Endothelial cell of umbilical vein (primary cell): ENCODE measurements around the gene RGPD3. TPM values are rescaled to one million over a fixed set of nuclear protein-coding genes. Genes with fewer than 3 reads are reported as not detected.
"Not testable (repeated sequence)": the region's sequence is repeated elsewhere in the genome, so short reads cannot be mapped to it uniquely, and the experiment has no call there.

ENCODE experiments used
- BruUV-seq: library from RNA; stranded (reverse); fragments of 400-500 nt; replicated peaks from 2 replicates; lab custom pipeline; 2021; lab: Mats Ljungman, UMichigan
- CTCF ChIA-PET: fragments of 300-600, 350-600 bp; sonication (Branson Sonifier 250); formaldehyde crosslinking; loops from one replicate; lab custom pipeline; 2021; ENCODE audit warnings: antibody characterized with exemption, inconsistent platforms; lab: Charles Lee
- POLR2A ChIA-PET: fragments of 300-600, 350-600 bp; sonication (Branson Sonifier 250); formaldehyde crosslinking; loops from one replicate; lab custom pipeline; 2021; ENCODE audit warnings: antibody characterized with exemption, inconsistent platforms; lab: Charles Lee
- DNase-seq: peaks from one replicate; pipeline ENCODE4 v3.0.0-alpha.2; 2011; ENCODE audit warnings: low read depth, low spot score
- FAIRE-seq: peaks from 2 replicates; lab custom pipeline; 2011; peaks lifted over from hg19 to GRCh38; lab: Jason Lieb, UNC
- H2AFZ ChIP-seq: 2 replicates; pipeline ENCODE4 v1.6.0; 2012; ENCODE audit warnings: low read depth, low read length, control low read depth, inconsistent platforms
- H3K27ac ChIP-seq: 2 replicates; pipeline ENCODE4 v1.5.1; 2011; ENCODE audit warnings: low read depth, mild to moderate bottlenecking, control low read depth, low read length, moderate library complexity; ENCODE audit not compliant: insufficient read depth
- H3K27me3 ChIP-seq, 2 experiments: 2 replicates each; pipeline versions ENCODE4 v1.6.0 to v1.6.1; 2011; ENCODE audit warnings: low read length in 2 of 2, mixed read lengths in 1 of 2; ENCODE audit not compliant: control insufficient read depth in 2 of 2, insufficient read depth in 2 of 2
- H3K36me3 ChIP-seq, 2 experiments: 2 replicates in 1 of 2; 3 replicates in 1 of 2; pipeline ENCODE4 v1.5.1; 2011; ENCODE audit warnings: low read length in 2 of 2, mild to moderate bottlenecking in 1 of 2, moderate library complexity in 1 of 2; ENCODE audit not compliant: control insufficient read depth in 2 of 2, insufficient read depth in 2 of 2; ENCODE audit errors: extremely low read depth in 1 of 2
- H3K4me1 ChIP-seq: 3 replicates; pipeline ENCODE4 v1.5.1; 2011; ENCODE audit warnings: mild to moderate bottlenecking, low read length; ENCODE audit not compliant: control insufficient read depth, insufficient read depth; ENCODE audit errors: extremely low read depth
- H3K4me2 ChIP-seq: 2 replicates; pipeline ENCODE4 v1.6.1; 2011; ENCODE audit warnings: low read length, control low read depth, mixed read lengths; ENCODE audit not compliant: insufficient read depth
- H3K4me3 ChIP-seq, 3 experiments: fragments of 200-600 bp in 1 of 3; sonication (generic), shearing (Covaris generic) in 1 of 3; replicated peaks in 1 of 3; 2 replicates each; pipeline ENCODE4 v1.5.1; 2011 to 2016; ENCODE audit warnings: control low read depth in 3 of 3, low read length in 3 of 3, mild to moderate bottlenecking in 2 of 3, inconsistent platforms in 1 of 3, low read depth in 1 of 3, moderate library complexity in 1 of 3; ENCODE audit not compliant: insufficient read depth in 1 of 3
- H3K79me2 ChIP-seq: 2 replicates; pipeline ENCODE4 v1.6.0; 2012; ENCODE audit warnings: low read length, inconsistent platforms; ENCODE audit not compliant: control insufficient read depth, insufficient read depth
- H3K9ac ChIP-seq: replicated peaks from 2 replicates; pipeline ENCODE3; 2011; ENCODE audit warnings: low read length, control low read depth; ENCODE audit not compliant: insufficient read depth; ENCODE audit errors: extremely low read depth
- H3K9me1 ChIP-seq: replicated peaks from 3 replicates; pipeline ENCODE4 v1.6.0; 2011; ENCODE audit warnings: mild to moderate bottlenecking, low read length; ENCODE audit not compliant: control insufficient read depth, insufficient read depth; ENCODE audit errors: extremely low read depth
- H3K9me3 ChIP-seq: replicated peaks from 2 replicates; pipeline ENCODE4 v1.5.1; 2012; ENCODE audit warnings: low read length, inconsistent platforms; ENCODE audit not compliant: control insufficient read depth, insufficient read depth
- H4K20me1 ChIP-seq: replicated peaks from 2 replicates; pipeline ENCODE3; 2011; ENCODE audit warnings: mild to moderate bottlenecking, low read length; ENCODE audit not compliant: control insufficient read depth, insufficient read depth; ENCODE audit errors: extremely low read depth
- dilution Hi-C: fragments of 300-500 bp; cut with MboI; formaldehyde crosslinking; loops from one replicate; pipeline ENCODE4 v1.15.0; 2019; ENCODE audit warnings: low sequenced_read_pairs; ENCODE audit not compliant: extremely low pct_ligation_motif_present
- intact Hi-C: fragments of 100-400 bp; cut with micrococcal nuclease; formaldehyde crosslinking; loops from one replicate; pipeline ENCODE4 v1.10.0; 2022
- polyA plus RNA-seq, 4 experiments: library from polyadenylated mRNA; depleted of rRNA in 3 of 4; stranded (reverse) in 3 of 4; unstranded in 1 of 4; fragments of >200 nt; gene quantifications; 2 replicates each; pipeline versions ENCODE4 v1.2.1 to v1.2.3, GENCODE V29; 2011 to 2012; ENCODE audit warnings: missing spikeins in 1 of 4
- total RNA-seq: library from RNA; stranded (reverse); gene quantifications from 2 replicates; pipeline ENCODE4 v1.2.3, GENCODE V29; 2021

Gene RGPD3
- total and polyA plus RNA-seq, 2 donors (not counting 3 experiments of a cell fraction or from before 2014, with no cell fraction given): 0.04 TPM; not detected in 1

DNA sequence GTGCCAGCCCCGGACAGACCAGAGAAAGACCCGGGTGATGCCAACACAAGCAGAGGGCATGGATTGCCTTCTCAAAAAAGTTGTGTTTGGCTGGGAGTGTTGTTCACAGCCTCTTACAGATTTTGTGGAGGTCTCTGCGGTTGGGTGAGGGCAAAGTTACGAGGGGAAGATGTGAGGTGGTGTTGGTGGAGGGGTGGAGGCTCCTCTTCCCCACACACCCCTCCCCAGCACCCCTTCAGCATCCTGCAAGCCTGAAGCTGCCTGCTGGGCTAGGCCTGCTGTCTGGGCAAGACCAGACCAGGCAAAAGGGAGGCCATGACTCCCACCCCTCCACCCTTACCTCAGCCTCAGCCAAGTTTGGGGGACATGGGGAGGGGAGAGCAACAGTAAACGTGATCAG, 45.2 kb upstream of the RGPD3 start:
- dilution Hi-C loops, BruUV-seq, POLR2A ChIA-PET, H4K20me1 ChIP-seq, FAIRE-seq, H3K27me3 ChIP-seq, H3K4me3 ChIP-seq, DNase-seq, H2AFZ ChIP-seq, intact Hi-C loops, H3K36me3 ChIP-seq, H3K4me1 ChIP-seq, H3K79me2 ChIP-seq, H3K4me2 ChIP-seq, CTCF ChIA-PET, H3K9ac ChIP-seq, H3K9me3 ChIP-seq, H3K9me1 ChIP-seq, H3K27ac ChIP-seq: not testable (repeated sequence)

DNA sequence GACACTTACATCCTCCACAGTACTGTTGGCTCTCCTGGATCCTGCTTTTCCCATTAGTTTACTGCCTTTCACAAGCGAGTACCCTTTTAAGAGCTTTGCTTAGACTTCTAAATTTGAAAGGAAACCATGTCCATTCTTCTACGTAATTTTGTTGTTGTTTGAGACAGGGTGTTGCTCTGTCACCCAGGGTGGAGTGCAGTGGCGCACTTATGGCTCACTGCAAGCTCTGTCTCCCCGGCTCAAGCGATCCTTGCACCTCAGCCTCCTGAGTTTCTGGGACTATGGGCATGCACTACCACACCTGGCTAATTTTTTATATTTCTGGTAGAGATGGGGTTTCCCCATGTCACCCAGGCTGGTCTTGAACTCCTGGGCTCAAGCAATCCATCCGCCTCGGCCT, 43.7 kb upstream of the RGPD3 start:
- POLR2A ChIA-PET, H3K4me1 ChIP-seq, FAIRE-seq, CTCF ChIA-PET, H3K9me1 ChIP-seq, intact Hi-C loops, H3K79me2 ChIP-seq, H2AFZ ChIP-seq, H3K4me3 ChIP-seq, H3K9me3 ChIP-seq, DNase-seq, H4K20me1 ChIP-seq, H3K27me3 ChIP-seq, H3K9ac ChIP-seq, dilution Hi-C loops, H3K27ac ChIP-seq, H3K36me3 ChIP-seq, H3K4me2 ChIP-seq, BruUV-seq: not testable (repeated sequence)

DNA sequence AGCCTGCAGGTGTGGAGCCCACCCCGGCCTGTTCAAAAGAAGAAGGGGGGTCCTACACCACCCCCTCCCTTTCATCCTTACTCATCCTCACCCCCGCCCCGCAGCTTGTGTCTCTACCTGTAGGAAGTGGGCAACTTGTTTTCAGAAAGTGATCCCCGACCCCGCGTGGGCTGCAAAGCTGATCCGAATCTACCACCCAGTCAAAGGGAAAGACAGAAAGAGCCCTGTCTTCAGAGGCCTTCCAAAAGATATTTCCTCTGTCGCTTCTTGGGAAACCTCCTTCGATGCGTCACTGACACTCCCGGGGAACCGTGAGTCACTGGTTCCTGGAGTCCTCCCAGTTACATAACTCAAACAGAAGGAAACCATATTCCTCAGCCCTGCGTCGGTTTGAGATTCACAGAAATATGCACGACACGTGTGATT, 43.3 kb upstream of the RGPD3 start:
- H3K4me2 ChIP-seq, CTCF ChIA-PET, POLR2A ChIA-PET, H4K20me1 ChIP-seq, H3K27me3 ChIP-seq, H3K9me3 ChIP-seq, H3K4me1 ChIP-seq, intact Hi-C loops, H3K79me2 ChIP-seq, H2AFZ ChIP-seq, H3K9me1 ChIP-seq, H3K4me3 ChIP-seq, BruUV-seq, H3K9ac ChIP-seq, H3K27ac ChIP-seq, dilution Hi-C loops, H3K36me3 ChIP-seq, DNase-seq: not testable (repeated sequence)
- FAIRE-seq: peak; percentile 95

DNA sequence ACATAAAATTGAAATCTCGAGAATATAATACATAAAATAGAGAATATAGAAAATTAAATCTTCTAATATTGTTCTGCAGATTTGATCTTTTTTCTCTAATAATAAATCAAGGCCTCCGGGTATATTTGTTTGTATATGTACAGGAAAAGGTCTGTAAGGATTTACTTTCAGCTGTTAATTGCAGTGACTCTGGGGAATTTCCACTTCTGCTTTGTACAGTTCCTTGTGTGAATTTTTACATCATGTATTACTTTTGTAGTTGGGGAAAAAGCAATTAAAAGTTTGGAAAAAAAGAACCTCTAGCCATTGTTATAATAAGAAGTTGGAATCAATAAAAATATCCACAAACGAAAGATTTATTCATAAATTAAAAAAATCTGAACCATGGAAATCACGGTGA, 42.6 kb upstream of the RGPD3 start:
- H4K20me1 ChIP-seq, dilution Hi-C loops, H3K9me1 ChIP-seq, H3K79me2 ChIP-seq, H3K27me3 ChIP-seq, FAIRE-seq, DNase-seq, H3K36me3 ChIP-seq, H3K27ac ChIP-seq, H3K9ac ChIP-seq, H3K4me3 ChIP-seq, BruUV-seq, H3K4me1 ChIP-seq, intact Hi-C loops, CTCF ChIA-PET, POLR2A ChIA-PET, H3K9me3 ChIP-seq, H3K4me2 ChIP-seq, H2AFZ ChIP-seq: not testable (repeated sequence)
